NCI-H446 treated with DMSO at 0.1 percent for 48 hours (cell line): ENCODE measurements around the gene HMX2.

Experiments
- DNase-seq: peaks from one replicate; lab custom pipeline; 2025; lab: John Stamatoyannopoulos, UW

Gene HMX2

GRCh38 chr10:123147635-123148413 is at the start of gene HMX2:
Gene HMX2, plus strand, starts transcription at chr10:123148136. Its CDS starts 243 bp downstream, at chr10:123148379.
- no peak for DNase-seq

- no peak for DNase-seq
Observed at GRCh38 chr10:123100030-123100762, 47.7 kb upstream of the HMX2 start.

- no peak for DNase-seq
Observed at GRCh38 chr10:123101872-123102271, 46.1 kb upstream of the HMX2 start.

- DNase-seq = no peak
Observed at GRCh38 chr10:123102673-123103072, 45.3 kb upstream of the HMX2 start.

- no peak for DNase-seq
Observed at GRCh38 chr10:123103944-123104343, 44.0 kb upstream of the HMX2 start.

- no peak for DNase-seq
Observed at GRCh38 chr10:123109466-123109865, 38.5 kb upstream of the HMX2 start.

- DNase-seq = no peak
Observed at GRCh38 chr10:123117644-123118417, 30.1 kb upstream of the HMX2 start.

GRCh38 chr10:123119081-123119480 is 28.9 kb upstream of the HMX2 start:
- DNase-seq = no peak

GRCh38 chr10:123126246-123126645 is 21.7 kb upstream of the HMX2 start:
- DNase-seq = no peak

- no peak for DNase-seq
Observed at GRCh38 chr10:123129618-123130271, 18.2 kb upstream of the HMX2 start.

GRCh38 chr10:123132576-123133477 is 15.1 kb upstream of the HMX2 start:
- peak; percentile 8 for DNase-seq

- no peak for DNase-seq
Observed at GRCh38 chr10:123133541-123134342, 14.2 kb upstream of the HMX2 start.

GRCh38 chr10:123134343-123134914 is 13.5 kb upstream of the HMX2 start:
- no peak for DNase-seq

- DNase-seq = no peak
Observed at GRCh38 chr10:123134915-123135414, 13.0 kb upstream of the HMX2 start.

- no peak for DNase-seq
Observed at GRCh38 chr10:123135415-123136141, 12.4 kb upstream of the HMX2 start, which contains the start of gene HMX3. Gene HMX3, plus strand, starts transcription at chr10:123135970. Its CDS starts 81 bp downstream, at chr10:123136051.

GRCh38 chr10:123136221-123136805 is 11.6 kb upstream of the HMX2 start:
- no peak for DNase-seq

- DNase-seq = no peak
Observed at GRCh38 chr10:123136806-123137642, 10.9 kb upstream of the HMX2 start.

GRCh38 chr10:123139165-123139520 is 8.8 kb upstream of the HMX2 start:
- DNase-seq = no peak
